HG03025 (cell line): ENCODE results near the gene ELMO1.
"Not testable (repeated sequence)": the region's sequence is repeated elsewhere in the genome, so short reads cannot be mapped to it uniquely, and the experiment has no call there.

Experiments
- ATAC-seq: cut with Tn5 transposase; IDR thresholded peaks from one replicate; pipeline ENCODE4 v1.9.1; 2021; ENCODE audit warnings: mild to moderate bottlenecking, moderate library complexity; ENCODE audit not compliant: unreplicated experiment, low FRiP score

The ELMO1 gene

DNA sequence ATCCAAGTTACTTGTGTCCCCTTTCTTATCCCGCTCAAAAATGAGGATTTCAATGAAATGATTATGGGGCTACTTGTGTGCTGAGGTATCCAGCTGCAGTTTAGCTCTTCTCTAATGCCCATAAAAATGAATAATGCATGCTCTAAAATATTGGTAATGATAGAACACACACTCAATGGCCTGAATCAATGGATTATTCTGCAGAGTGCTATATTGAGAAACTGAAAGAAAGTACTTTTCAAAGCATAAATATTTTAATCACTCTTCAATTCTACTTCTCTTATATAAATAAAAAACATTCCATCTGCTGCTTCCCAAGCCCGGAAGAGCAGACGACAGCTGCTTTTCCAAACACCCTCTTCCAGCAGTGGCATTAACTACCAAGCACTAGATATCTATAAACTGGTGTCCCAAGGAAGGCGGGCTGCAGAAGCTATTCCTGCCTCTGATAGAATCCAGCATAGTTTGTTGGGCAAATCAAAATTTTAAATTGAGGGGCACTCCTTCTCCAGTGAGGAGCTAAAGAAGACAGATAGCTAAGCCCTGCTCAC, 439.5 kb downstream of the ELMO1 start:
- no peak for ATAC-seq

DNA sequence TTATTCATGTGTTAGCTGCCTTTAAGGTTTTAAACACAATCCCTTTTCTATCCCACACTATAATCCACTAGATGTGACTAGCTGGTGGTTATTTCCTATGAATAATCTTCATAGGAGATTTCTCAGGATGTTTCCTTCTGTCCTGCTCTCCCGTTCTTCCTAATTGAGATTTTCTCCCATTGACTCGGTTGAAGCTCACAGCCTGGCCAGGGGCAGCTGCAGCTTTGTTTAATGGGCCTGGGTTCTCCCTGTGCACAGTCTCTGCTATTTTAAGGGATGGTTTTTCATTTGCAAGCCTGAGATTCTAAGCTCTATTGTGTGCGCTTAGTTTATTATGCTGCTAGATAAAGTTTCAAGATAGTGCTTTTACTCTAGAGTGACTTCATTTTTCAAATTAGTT, 441.0 kb downstream of the ELMO1 start:
- no peak for ATAC-seq

- ATAC-seq, result no peak
These were observed 441.4 kb downstream of the ELMO1 start for GRCh38 chr7:37007268-37007667.

GRCh38 chr7:37006764-37007163, 441.9 kb downstream of the ELMO1 start:
- ATAC-seq, result no peak

GRCh38 chr7:37000511-37000910, 448.2 kb downstream of the ELMO1 start:
- no peak for ATAC-seq

DNA sequence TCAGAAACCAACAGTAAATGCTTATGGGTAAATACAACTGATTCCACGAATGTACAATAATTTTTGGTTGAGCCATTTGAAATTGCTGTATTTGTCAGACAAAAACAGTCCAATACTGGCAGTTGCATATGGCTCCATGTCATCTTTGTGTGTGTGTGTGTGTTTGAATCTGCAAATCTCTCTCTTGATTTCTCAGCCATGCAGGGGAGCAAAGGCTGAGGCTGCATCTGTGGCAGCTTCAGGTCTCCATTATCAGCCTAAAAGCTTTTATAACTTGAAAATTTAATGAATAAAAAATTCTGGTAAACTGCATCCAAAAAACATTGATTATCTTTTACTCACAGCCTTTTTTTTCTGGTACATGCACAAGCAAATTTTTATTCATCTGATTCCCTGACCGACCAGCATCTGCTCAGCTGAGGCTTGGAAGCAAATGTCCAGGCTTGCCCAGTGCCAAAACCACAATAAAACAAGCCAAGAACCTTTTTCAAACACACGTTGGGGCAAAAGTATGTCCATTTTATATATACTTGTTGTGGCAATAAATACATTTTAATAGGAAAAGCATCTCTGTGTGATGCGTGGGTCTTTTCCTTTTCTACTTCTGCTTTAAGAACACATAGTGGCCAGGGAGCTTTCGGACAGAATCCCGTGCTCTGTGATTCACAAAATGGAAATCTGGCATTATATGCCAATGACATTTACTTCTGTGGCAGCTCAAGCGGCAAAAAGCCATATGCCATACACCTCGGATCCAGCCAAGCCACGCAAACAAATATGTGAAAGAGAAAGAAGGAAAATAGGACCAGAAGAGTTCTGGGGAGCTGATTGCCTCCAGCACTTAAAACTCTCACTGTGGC, 448.8 kb downstream of the ELMO1 start:
- no peak for ATAC-seq

GRCh38 chr7:36995776-36996175, 452.9 kb downstream of the ELMO1 start:
- no peak for ATAC-seq

- ATAC-seq, result no peak
These were observed 454.1 kb downstream of the ELMO1 start for GRCh38 chr7:36994456-36995112.

- no peak for ATAC-seq
These were observed 461.5 kb downstream of the ELMO1 start for GRCh38 chr7:36986948-36987724.

- no peak for ATAC-seq
These were observed 462.1 kb downstream of the ELMO1 start for GRCh38 chr7:36986511-36986933.

- no peak for ATAC-seq
These were observed 462.7 kb downstream of the ELMO1 start for GRCh38 chr7:36985866-36986400.

DNA sequence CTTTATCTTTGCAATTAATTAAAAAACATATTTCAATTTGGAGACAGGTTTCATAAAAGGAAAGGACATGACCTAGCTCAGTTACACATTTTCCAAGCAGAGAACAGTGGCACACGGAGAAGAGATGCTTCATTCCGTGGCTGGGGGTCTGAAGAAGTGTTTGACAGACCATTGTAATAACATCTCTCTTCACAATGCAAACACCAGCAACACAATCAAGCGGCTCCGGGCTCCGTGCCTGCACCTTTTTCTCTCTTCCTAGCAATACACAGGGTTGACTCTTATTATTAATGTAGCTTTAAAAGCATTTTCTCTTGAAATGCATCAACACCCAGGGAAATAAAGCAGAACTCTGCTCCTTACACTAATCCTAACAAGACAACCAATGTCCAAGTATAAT, 463.3 kb downstream of the ELMO1 start:
- ATAC-seq, result no peak

GRCh38 chr7:36984710-36985312, 463.9 kb downstream of the ELMO1 start:
- no peak for ATAC-seq

DNA sequence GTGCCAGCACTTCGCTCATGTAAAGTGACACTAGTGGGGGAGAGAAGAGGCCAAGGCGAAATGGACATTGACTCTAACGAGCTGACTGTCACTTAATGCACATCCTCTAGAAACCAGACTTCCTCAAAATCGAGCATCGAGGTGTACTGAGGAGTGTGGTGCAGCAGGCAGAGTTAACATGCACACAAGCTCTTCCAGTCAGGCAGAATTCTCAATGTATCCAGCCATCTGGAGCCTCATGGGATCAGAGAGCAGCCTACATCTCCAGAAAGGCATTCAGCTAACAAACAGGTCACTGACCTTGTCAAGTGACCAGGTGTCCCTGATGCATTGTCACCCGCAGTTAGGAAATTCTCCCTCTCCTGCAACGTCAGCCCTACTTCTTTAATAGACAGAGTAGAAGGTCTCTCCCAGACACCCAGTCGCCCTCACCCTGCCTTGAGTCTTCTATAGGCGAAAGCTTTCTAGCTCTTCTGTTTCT, 464.6 kb downstream of the ELMO1 start:
- ATAC-seq, result no peak

DNA sequence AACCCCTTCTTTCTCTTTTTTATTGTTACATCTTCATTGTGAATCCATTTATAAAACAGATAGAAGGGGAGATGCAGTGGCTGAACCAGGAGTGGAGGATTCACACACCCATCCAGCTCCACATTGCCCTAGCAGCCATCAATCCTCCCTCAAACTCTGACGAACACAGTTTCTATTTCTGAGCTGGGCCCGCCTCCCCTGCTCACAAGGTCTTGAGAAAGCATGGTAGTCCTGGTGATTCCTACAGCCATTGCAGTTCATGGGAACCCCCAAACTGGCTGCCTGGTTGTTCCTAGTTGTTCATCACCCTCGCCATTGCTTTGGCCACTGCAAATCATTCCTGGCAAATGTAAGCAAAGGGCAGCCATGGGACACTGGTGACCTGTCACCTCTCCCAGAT, 465.9 kb downstream of the ELMO1 start:
- no peak for ATAC-seq

GRCh38 chr7:36979810-36980248, 468.8 kb downstream of the ELMO1 start:
- ATAC-seq, result no peak

GRCh38 chr7:36978461-36978860, 470.2 kb downstream of the ELMO1 start:
- ATAC-seq, result no peak

DNA sequence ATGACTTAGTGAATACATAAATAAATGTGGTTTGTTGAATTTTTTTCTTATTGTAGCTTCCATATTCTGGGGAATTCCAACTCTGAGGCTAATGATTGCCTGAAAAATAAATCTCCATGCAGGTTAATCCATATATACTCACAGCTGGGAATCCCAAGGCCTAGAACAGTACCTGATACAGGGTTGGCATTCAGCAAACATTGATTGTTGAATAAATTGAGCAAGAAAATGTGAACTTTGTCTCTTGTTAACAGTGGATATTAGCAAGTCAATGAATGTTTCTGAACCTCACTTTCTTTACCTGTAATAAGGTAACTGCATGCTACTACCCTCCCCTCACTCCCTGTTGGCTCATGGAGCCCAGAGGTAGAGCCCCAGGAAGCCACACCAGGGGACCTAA, 470.8 kb downstream of the ELMO1 start:
- ATAC-seq, result no peak

DNA sequence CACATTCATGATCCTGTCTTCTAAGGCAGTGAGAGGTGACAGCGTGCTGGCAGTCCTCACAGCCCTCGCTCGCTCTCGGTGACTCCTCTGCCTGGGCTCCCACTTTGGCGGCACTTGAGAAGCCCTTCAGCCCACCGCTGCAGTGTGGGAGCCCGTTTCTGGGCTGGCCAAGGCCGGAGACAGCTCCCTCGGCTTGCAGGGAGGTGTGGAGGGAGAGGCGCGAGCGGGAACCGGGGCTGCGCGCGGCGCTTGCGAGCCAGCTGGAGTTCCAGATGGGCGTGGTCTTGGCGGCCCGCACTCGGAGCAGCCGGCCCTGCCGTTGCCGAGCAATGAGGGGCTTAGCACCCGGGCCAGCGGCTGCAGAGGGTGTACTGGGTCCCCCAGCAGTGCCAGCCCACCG, 475.1 kb downstream of the ELMO1 start:
- not testable (repeated sequence) for ATAC-seq

DNA sequence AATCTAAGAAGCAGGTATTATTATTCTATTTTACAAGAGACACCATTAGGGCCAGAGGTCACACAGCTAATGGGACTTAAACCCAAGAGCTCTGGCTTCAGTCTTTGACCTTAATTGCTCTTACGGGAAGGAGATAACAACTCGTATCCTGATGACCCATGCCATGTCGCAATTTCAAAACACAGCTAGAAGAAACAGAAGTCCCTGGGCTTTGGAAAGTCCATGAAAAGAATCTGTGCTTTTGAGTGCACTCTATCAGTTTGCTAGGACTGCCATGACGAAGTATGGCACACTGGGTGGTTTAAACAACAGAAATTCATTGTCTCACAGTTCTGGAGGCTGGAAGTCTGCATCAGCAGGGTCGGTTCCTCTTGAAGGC, 476.5 kb downstream of the ELMO1 start:
- ATAC-seq, result no peak
